Neural progenitor cell (in vitro differentiated cells): Measurements from ENCODE around the gene FUZ.

ENCODE experiments used
- EZH2 ChIP-seq: fragments of 200-600 bp; sonication (generic); IDR thresholded peaks from 2 replicates; pipeline ENCODE4 v1.6.1; 2017; ENCODE audit warnings: antibody characterized with exemption, mild to moderate bottlenecking, moderate library complexity
- EZH2phosphoT487 ChIP-seq: fragments of 200-600 bp; sonication (generic); IDR thresholded peaks from 2 replicates; pipeline ENCODE4 v1.6.1; 2017; ENCODE audit warnings: antibody characterized with exemption

GRCh38 chr19:49839713-49840112 lies 26.6 kb upstream of the FUZ start:
- TF ChIP-seq EZH2 (no peak), EZH2phosphoT487 (no peak)
